HG03095 (cell line): ENCODE measurements around the gene BIK.
A peak's percentile ranks its signal among the peaks of the same experiment; 100 is the strongest.
"Not testable (repeated sequence)": the region's sequence is repeated elsewhere in the genome, so short reads cannot be mapped to it uniquely, and the experiment has no call there.

ENCODE experiments used
- ATAC-seq: cut with Tn5 transposase; IDR thresholded peaks from one replicate; pipeline ENCODE4 v1.9.1; 2021; ENCODE audit warnings: moderate library complexity; ENCODE audit not compliant: unreplicated experiment

Gene BIK

GRCh38 chr22:43134553-43134952 is 24.0 kb downstream of the BIK start:
- no peak for ATAC-seq

DNA sequence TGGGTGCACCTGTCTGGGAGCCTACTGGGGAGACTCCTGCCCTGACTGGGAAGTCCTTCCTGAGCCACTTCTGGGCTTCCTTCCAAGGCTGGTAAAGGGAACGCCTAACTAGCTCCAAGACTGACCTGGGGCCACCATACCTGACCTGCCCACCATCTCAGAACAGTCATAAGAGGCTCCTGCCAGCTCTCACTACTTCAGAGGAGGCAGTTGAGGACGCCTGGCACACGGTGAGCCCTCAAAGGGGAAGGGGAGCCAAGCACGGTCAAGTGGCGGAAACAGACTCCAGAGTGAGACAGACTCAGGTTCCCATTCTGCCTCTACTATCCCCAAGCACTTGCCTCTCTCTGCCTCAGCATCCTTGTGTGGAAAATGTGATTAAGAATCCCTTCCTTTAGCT is 25.0 kb downstream of the BIK start:
- no peak for ATAC-seq

- no peak for ATAC-seq
Observed at GRCh38 chr22:43136255-43136654, 25.7 kb downstream of the BIK start.

DNA sequence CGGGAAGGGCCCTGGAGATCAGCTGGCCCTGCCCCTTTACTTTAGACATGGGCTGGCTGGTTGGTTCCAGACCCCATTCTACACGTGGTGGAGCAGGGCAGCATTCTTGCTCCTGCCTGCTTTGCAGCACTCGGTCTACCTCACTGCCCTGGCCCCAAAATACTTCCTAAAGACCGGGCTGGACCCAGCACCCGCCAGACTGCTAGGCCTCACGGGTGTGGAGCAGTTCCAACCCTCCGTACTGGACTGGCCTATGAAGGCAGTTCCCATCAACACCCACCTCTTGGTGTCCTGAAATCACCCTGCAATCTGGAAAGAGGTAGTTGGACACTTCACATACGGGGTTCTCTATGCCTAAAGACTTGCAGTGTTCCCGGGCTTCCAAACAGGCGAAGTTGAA is 26.3 kb downstream of the BIK start:
- no peak for ATAC-seq

DNA sequence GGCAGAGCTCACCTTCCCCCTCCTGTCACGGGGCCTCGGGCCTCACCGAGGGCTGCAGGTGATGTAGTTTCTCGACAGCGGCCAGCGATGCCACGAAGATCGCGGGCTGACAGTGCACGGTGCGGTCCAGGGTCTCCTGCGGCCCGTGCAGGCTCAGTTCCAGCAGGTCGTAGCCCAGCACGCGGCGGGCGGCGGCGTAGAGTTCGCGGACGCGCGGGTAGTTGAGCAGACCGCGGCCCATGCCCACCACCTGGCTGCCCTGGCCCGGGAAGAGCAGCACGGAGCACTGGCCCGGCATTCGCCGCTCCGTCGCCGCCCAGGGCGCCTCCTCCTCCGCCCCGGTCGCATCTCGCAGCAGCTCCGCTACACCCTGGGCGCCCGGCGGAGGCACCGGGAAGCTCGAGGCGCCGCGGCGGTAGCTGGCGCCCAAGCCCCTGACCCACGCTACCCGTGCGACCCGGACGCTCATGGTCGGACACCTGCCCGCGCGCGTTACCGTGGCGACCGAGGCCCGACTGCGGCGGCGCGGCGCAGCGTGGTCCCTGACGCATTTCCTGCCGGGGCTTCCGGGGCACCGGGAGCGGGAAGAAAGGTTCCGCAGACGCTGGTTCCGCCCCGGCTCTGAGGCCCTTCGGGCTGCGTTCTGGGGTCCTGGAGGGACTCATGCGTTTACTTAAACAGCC is 32.5 kb downstream of the BIK start, which contains the start of gene MCAT:
Gene MCAT, minus strand, starts transcription at position 519 of the 683 bp plus-strand sequence. Its CDS starts 50 bp downstream, at position 469.
- ATAC-seq = peak; percentile 55

GRCh38 chr22:43144949-43145348 is 34.4 kb downstream of the BIK start:
- no peak for ATAC-seq

- ATAC-seq = not testable (repeated sequence)
Observed at GRCh38 chr22:43145371-43145770, 34.8 kb downstream of the BIK start.

DNA sequence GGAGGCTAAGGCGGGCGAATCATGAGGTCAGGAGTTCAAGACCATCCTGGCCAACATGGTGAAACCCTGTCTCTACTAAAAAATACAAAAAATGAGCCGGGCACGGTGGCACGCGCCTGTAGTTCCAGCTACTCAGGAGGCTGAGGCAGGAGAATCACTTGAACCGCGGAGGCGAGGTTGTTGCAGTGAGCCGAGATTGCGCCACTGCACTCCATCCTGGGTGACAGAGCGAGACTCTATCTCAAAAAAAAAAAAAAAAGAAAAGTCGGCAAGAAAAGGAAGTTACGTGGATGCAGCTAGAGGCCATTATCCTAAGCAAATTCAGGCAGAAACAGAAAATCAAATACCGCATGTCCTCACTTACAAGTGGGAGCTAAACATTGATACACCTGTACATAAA is 35.8 kb downstream of the BIK start:
- not testable (repeated sequence) for ATAC-seq

- no peak for ATAC-seq
Observed at GRCh38 chr22:43147821-43148220, 37.3 kb downstream of the BIK start.

DNA sequence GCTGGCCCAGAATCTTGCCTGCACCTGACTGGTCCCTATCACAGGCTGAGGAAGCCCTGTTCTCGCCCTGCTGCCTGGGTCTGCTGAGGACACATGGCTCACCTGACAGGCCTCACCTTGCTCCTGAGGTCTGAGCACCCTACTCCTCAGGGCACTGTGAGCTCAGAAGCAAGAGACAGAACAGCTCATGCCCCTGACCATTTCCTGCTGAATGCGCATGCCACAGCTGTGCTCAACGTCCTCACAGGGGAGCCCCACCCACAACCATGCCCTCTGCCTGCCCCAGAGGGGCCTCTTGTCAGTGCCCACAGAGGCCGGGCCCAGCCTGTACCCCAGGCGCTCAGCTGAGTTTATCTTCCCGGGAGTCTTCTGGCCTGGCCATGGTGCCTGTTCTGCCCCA is 38.0 kb downstream of the BIK start:
- no peak for ATAC-seq

- no peak for ATAC-seq
Observed at GRCh38 chr22:43150731-43151206, 40.2 kb downstream of the BIK start.

- no peak for ATAC-seq
Observed at GRCh38 chr22:43151251-43152002, 40.9 kb downstream of the BIK start, which contains the start of gene TSPO. TSPO (plus strand) TSS chr22:43151559; CDS start chr22:43159239, 7,680 bp downstream.

DNA sequence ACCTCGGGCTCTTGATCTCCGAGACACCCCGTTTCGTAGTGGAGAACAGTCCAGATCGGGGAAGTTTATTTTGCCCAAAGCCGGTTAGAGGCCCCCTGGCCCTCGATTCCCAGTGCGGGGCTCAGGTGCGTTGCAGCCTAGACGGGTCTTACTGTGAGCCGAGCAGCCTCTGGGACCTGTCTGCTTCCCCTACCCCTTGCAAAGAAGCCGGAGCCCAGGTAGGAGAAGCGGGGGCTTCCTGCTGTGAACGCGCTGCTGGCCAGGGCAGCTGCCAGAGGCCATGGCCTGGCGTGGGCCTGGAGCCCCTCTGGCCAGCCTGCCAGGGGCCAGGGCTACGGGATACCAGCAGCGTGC is 41.4 kb downstream of the BIK start:
- ATAC-seq = no peak

- ATAC-seq = no peak
Observed at GRCh38 chr22:43152357-43153071, 42.0 kb downstream of the BIK start.

GRCh38 chr22:43153899-43154298 is 43.3 kb downstream of the BIK start:
- no peak for ATAC-seq

DNA sequence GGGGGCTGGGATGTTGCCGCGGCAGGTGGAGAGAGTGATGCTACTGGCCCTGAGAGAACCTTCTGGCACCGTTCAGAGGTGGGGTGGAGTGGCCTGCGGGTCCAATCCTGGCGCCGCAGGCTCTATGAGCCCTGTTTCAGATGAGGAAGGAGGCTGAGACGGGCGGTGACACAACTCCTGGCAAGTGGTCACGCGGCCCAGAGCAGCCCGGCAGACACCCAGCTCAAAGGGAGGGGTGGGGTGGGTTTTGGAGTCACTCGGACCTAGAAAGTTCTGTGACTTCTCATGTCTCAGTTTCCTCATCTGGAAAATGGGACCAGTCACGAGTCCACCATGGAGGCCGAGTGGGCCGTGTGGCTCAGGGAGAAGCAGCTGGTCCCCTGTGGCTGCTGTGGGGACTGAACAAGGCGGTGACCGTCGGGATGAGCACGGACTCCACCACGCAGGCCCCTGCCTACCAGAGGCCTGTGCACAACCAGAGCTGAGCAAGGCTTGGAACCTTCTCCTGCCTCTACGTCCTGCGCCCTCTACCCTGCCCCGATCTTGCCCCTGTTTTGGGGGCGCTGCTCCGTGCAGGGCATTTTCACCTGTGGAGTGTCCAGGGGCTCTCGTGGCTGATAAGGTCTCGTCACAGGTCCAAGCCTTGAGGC is 44.5 kb downstream of the BIK start:
- ATAC-seq = no peak

- no peak for ATAC-seq
Observed at GRCh38 chr22:43155789-43156188, 45.2 kb downstream of the BIK start.

DNA sequence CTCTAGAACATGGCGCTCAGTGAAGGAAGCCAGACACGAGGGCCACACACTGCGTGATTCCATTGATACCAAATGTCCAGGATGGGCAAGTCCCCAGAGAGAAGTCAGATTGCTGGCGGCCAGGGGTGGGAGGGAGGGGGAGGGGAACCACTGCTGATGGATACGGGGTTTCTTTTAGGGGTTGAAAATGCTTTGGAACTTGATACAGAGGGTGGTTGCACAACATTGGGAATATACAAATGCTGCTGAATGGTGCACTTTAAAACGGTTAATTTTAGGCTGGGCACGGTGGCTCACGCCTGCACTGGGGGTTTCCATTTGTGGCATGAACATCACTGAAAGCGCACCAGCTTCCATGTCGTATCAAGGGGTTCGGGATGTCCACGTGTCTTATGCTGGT is 45.9 kb downstream of the BIK start:
- no peak for ATAC-seq

- no peak for ATAC-seq
Observed at GRCh38 chr22:43157874-43158546, 47.5 kb downstream of the BIK start.

DNA sequence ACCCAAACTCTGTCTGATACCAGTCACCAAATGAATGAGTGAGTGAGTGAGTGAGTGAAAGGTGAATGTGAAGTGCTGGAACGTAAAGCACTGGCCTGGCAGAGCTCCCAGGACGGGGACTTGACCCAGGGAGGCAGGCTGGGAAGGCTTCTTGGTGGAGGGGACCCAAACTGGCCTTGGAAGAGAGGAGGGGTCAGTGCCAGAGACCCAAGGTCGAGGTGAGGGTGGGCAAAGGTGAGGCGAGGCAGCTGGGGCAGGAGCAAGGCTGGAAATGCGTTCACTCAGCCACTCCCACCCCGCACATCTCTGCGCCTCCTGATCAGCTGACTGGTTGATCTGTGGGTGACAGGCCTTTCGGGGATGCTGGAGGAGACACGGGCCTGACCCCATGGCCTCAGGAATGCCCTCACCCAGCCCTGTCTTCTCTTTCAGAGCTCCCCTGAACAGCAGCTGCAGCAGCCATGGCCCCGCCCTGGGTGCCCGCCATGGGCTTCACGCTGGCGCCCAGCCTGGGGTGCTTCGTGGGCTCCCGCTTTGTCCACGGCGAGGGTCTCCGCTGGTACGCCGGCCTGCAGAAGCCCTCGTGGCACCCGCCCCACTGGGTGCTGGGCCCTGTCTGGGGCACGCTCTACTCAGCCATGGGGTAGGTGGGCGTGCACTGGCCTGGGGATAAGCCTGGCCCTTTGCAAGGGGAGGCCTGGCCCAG is 48.4 kb downstream of the BIK start:
- ATAC-seq = no peak
